GM23338 (cell line): ENCODE measurements around the gene CCR5. TPM values are rescaled to one million over a fixed set of nuclear protein-coding genes. Genes with fewer than 3 reads are reported as not detected.

ENCODE experiments used
- ATAC-seq: fragments of 200-7000 bp; cut with Tn5 transposase; 3 replicates; pipeline ENCODE4 v1.9.1; 2020
- DNase-seq: peaks from one replicate; pipeline ENCODE4 v3.0.0-alpha.2; 2015; ENCODE audit warnings: low spot score
- H2AFZ ChIP-seq: fragments of 200-600 bp; sonication (generic); 2 replicates; pipeline ENCODE4 v1.8.0; 2016; ENCODE audit warnings: antibody characterized with exemption, mild to moderate bottlenecking, moderate library complexity
- H3F3A ChIP-seq: fragments of 200-600 bp; sonication (generic); replicated peaks from 2 replicates; pipeline ENCODE4 v1.8.0; 2017; ENCODE audit warnings: antibody characterized with exemption, mixed run types, low read depth
- H3K27ac ChIP-seq: fragments of 200-600 bp; sonication (generic); 2 replicates; pipeline ENCODE4 v1.6.1; 2016; ENCODE audit warnings: low read depth
- H3K27me3 ChIP-seq: fragments of 200-600 bp; sonication (generic); 2 replicates; pipeline ENCODE4 v1.8.0; 2016; ENCODE audit warnings: mild to moderate bottlenecking, mixed run types, moderate library complexity; ENCODE audit not compliant: insufficient read depth
- H3K36me3 ChIP-seq: fragments of 200-600 bp; sonication (generic); 2 replicates; pipeline ENCODE4 v1.8.0; 2016; ENCODE audit warnings: mild to moderate bottlenecking; ENCODE audit not compliant: insufficient read depth
- H3K4me1 ChIP-seq: fragments of 200-600 bp; sonication (generic); 2 replicates; pipeline ENCODE4 v1.8.0; 2016; ENCODE audit warnings: mild to moderate bottlenecking, moderate library complexity; ENCODE audit not compliant: insufficient read depth
- H3K4me2 ChIP-seq: fragments of 200-600 bp; sonication (generic); 2 replicates; pipeline ENCODE4 v1.7.1; 2017; ENCODE audit warnings: mixed run types
- H3K4me3 ChIP-seq: fragments of 200-600 bp; sonication (generic); 2 replicates; pipeline ENCODE4 v1.6.1; 2016; ENCODE audit warnings: mixed run types
- H3K79me2 ChIP-seq: fragments of 200-600 bp; sonication (generic); replicated peaks from 2 replicates; pipeline ENCODE4 v1.8.0; 2017; ENCODE audit warnings: mild to moderate bottlenecking; ENCODE audit not compliant: insufficient read depth
- H3K9me2 ChIP-seq: fragments of 200-600 bp; sonication (generic); 2 replicates; pipeline ENCODE4 v1.8.0; 2017; ENCODE audit not compliant: insufficient read depth
- H4K20me1 ChIP-seq: fragments of 200-600 bp; sonication (generic); replicated peaks from 2 replicates; pipeline ENCODE4 v1.8.0; 2017; ENCODE audit warnings: mild to moderate bottlenecking; ENCODE audit not compliant: insufficient read depth
- H3K27ac Mint-ChIP-seq: 2 replicates; pipeline ENCODE4 v1.8.0; 2020; ENCODE audit warnings: inconsistent platforms, mild to moderate bottlenecking, moderate library complexity, mixed read lengths
- H3K27me3 Mint-ChIP-seq: 3 replicates; pipeline ENCODE4 v1.8.0; 2022; ENCODE audit warnings: low read depth, mild to moderate bottlenecking, moderate library complexity, mixed read lengths, inconsistent platforms; ENCODE audit not compliant: insufficient read depth, poor library complexity
- H3K36me3 Mint-ChIP-seq: 3 replicates; pipeline ENCODE4 v1.8.0; 2021; ENCODE audit warnings: low read depth, mild to moderate bottlenecking, inconsistent platforms, moderate library complexity, mixed read lengths
- H3K4me1 Mint-ChIP-seq: 3 replicates; pipeline ENCODE4 v1.8.0; 2020; ENCODE audit warnings: mild to moderate bottlenecking, inconsistent platforms, mixed read lengths
- H3K4me3 Mint-ChIP-seq: 3 replicates; pipeline ENCODE4 v1.8.0; 2021; ENCODE audit warnings: moderate library complexity, mild to moderate bottlenecking, inconsistent platforms, mixed read lengths
- H3K9me3 Mint-ChIP-seq: 3 replicates; pipeline ENCODE4 v1.8.0; 2020; ENCODE audit warnings: moderate library complexity, mild to moderate bottlenecking, inconsistent platforms, mixed read lengths
- CREB1 ChIP-seq: fragments of 250-450 bp; sonication (Bioruptor Pico); IDR thresholded peaks from 2 replicates; pipeline ENCODE4 v1.5.0; 2020; ENCODE audit warnings: low read depth, mild to moderate bottlenecking, moderate library complexity
- CTCF ChIP-seq, 2 experiments: fragments of 200-600 bp in 1 of 2; sonication (generic) in 1 of 2; conservative IDR thresholded peaks; 2 replicates each; pipeline versions ENCODE4 v1.5.1 to v1.6.1; 2016 to 2017; ENCODE audit warnings: antibody characterized with exemption in 2 of 2, low read depth in 2 of 2, mild to moderate bottlenecking in 2 of 2, moderate library complexity in 1 of 2
- EZH2phosphoT487 ChIP-seq: fragments of 200-600 bp; sonication (generic); IDR thresholded peaks from one replicate; pipeline ENCODE4 v1.8.1; 2018; ENCODE audit warnings: antibody characterized with exemption; ENCODE audit not compliant: unreplicated experiment
- JUNB ChIP-seq: IDR thresholded peaks from one replicate; pipeline ENCODE4 v1.6.1; 2016; ENCODE audit warnings: antibody characterized with exemption; ENCODE audit not compliant: unreplicated experiment
- NANOG ChIP-seq: IDR thresholded peaks from 2 replicates; pipeline ENCODE4 v1.6.1; 2016; ENCODE audit warnings: antibody characterized with exemption, borderline replicate concordance
- REST ChIP-seq: IDR thresholded peaks from one replicate; pipeline ENCODE4 v1.6.1; 2018; ENCODE audit warnings: antibody characterized with exemption; ENCODE audit not compliant: unreplicated experiment
- STAT1 ChIP-seq: IDR thresholded peaks from one replicate; pipeline ENCODE4 v1.6.1; 2016; ENCODE audit warnings: antibody characterized with exemption; ENCODE audit not compliant: unreplicated experiment
- ZNF114 ChIP-seq: fragments of 250-450 bp; sonication (Bioruptor Pico); IDR thresholded peaks from 2 replicates; pipeline ENCODE4 v1.5.0; 2020; ENCODE audit warnings: mild to moderate bottlenecking, moderate library complexity
- ZNF331 ChIP-seq: fragments of 250-450 bp; sonication (Bioruptor Pico); IDR thresholded peaks from 2 replicates; pipeline ENCODE4 v1.5.0; 2020; ENCODE audit warnings: low read depth, mild to moderate bottlenecking, moderate library complexity
- polyA plus RNA-seq: library from polyadenylated mRNA; unstranded; fragments of >200 nt; fragmentation: Nextera tagmentation; extraction: Ambion mirVana; gene quantifications from 2 replicates; pipeline ENCODE4 v1.2.1, GENCODE V29; 2016
- total RNA-seq: library from RNA; depleted of rRNA; stranded (reverse); fragments of >200 nt; shearing (Covaris generic); gene quantifications from 2 replicates; pipeline ENCODE4 v1.2.3, GENCODE V29; 2014
- TF ChIP-seq, protein P1 (sequence below): IDR thresholded peaks from 2 replicates; pipeline ENCODE4 v1.6.1; 2016; ENCODE audit warnings: antibody characterized with exemption

Gene CCR5
- total and polyA plus RNA-seq, 2 experiments from 2014 or later = not detected

- H3K9me3 Mint-ChIP-seq = no peaks in the 10 kb centered on the region
- H3K27me3 ChIP-seq = no peaks in the 10 kb centered on the region
- H3K4me1 Mint-ChIP-seq = no peaks in the 10 kb centered on the region
- DNase-seq = peak; percentile 77
- H2AFZ ChIP-seq = peak overlapping the region; percentile 33
- H3K4me3 Mint-ChIP-seq = no peak overlapping the region
- no peaks in the 10 kb centered on the region for H3K4me1 ChIP-seq
- no peak overlapping the region for H3K27ac Mint-ChIP-seq
- H3K36me3 Mint-ChIP-seq = no peaks in the 10 kb centered on the region
- peak; percentile 99 for ATAC-seq
- no peak overlapping the region for H3K27ac ChIP-seq
- H3K9me2 ChIP-seq = peaks cover 3% of the 10 kb centered on the region; the same call in 1 of the 2 replicates
- peaks cover 2% of the 10 kb centered on the region for H3K27me3 Mint-ChIP-seq
- no peak overlapping the region for H3K4me2 ChIP-seq
- TF ChIP-seq NANOG (no peak), CTCF (conservative IDR thresholded peaks at IDR 0.05; ENCODE audit: low read depth in 2 of 2) (peak; percentile 50 to 84), STAT1 (no peak), ZNF114 (CRISPR knock-in tag) (no peak)
- TF ChIP-seq, protein P1, sequence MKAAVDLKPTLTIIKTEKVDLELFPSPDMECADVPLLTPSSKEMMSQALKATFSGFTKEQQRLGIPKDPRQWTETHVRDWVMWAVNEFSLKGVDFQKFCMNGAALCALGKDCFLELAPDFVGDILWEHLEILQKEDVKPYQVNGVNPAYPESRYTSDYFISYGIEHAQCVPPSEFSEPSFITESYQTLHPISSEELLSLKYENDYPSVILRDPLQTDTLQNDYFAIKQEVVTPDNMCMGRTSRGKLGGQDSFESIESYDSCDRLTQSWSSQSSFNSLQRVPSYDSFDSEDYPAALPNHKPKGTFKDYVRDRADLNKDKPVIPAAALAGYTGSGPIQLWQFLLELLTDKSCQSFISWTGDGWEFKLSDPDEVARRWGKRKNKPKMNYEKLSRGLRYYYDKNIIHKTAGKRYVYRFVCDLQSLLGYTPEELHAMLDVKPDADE = no peak
- H3K79me2 ChIP-seq = no peaks in the 10 kb centered on the region
- H3K36me3 ChIP-seq = no peaks in the 10 kb centered on the region
- no peak overlapping the region for H3K4me3 ChIP-seq
- no peaks in the 10 kb centered on the region for H3F3A ChIP-seq
- no peaks in the 10 kb centered on the region for H4K20me1 ChIP-seq
These were observed 2.2 kb upstream of the CCR5 start for GRCh38 chr3:46368569-46368968.

- Histone ChIP-seq H2AFZ (no peak overlapping the region), H3K27me3 (no peaks in the 10 kb centered on the region), H3F3A (no peaks in the 10 kb centered on the region), H4K20me1 (no peaks in the 10 kb centered on the region; the same call in 1 of the 2 replicates), H3K9me2 (0 out of 2 replicates have a peak, but pooled peaks cover 3% of the 10 kb centered on the region), H3K36me3 (no peaks in the 10 kb centered on the region), H3K79me2 (no peaks in the 10 kb centered on the region), H3K4me2 (no peak overlapping the region), H3K27ac (no peak overlapping the region), H3K4me3 (no peak overlapping the region), H3K4me1 (no peaks in the 10 kb centered on the region)
- H3K27me3 Mint-ChIP-seq = peaks cover 2% of the 10 kb centered on the region
- no peaks in the 10 kb centered on the region for H3K4me1 Mint-ChIP-seq
- H3K4me3 Mint-ChIP-seq = no peak overlapping the region
- DNase-seq (no peak), ATAC-seq (no peak)
- H3K36me3 Mint-ChIP-seq = no peaks in the 10 kb centered on the region
- no peaks in the 10 kb centered on the region for H3K9me3 Mint-ChIP-seq
- no peak overlapping the region for H3K27ac Mint-ChIP-seq
- TF ChIP-seq ZNF114 (CRISPR knock-in tag) = no peak
- TF ChIP-seq, protein P1 = no peak
- no peak for TF ChIP-seq EZH2phosphoT487
- TF ChIP-seq JUNB = no peak
- TF ChIP-seq CTCF (conservative IDR thresholded peaks at IDR 0.05; ENCODE audit: low read depth in 2 of 2) = no peak
- TF ChIP-seq STAT1 = no peak
- TF ChIP-seq REST = no peak
- no peak for TF ChIP-seq CREB1 (CRISPR knock-in tag)
- no peak for TF ChIP-seq NANOG
- TF ChIP-seq ZNF331 (CRISPR knock-in tag) = no peak
These were observed 1.6 kb upstream of the CCR5 start for GRCh38 chr3:46369151-46369550.
